Measurements from ENCODE around the gene KNDC1. TPM values are rescaled to one million over a fixed set of nuclear protein-coding genes. Genes with fewer than 3 reads are reported as not detected.
A peak's percentile ranks its signal among the peaks of the same experiment; 100 is the strongest.

Gene KNDC1, protein sequence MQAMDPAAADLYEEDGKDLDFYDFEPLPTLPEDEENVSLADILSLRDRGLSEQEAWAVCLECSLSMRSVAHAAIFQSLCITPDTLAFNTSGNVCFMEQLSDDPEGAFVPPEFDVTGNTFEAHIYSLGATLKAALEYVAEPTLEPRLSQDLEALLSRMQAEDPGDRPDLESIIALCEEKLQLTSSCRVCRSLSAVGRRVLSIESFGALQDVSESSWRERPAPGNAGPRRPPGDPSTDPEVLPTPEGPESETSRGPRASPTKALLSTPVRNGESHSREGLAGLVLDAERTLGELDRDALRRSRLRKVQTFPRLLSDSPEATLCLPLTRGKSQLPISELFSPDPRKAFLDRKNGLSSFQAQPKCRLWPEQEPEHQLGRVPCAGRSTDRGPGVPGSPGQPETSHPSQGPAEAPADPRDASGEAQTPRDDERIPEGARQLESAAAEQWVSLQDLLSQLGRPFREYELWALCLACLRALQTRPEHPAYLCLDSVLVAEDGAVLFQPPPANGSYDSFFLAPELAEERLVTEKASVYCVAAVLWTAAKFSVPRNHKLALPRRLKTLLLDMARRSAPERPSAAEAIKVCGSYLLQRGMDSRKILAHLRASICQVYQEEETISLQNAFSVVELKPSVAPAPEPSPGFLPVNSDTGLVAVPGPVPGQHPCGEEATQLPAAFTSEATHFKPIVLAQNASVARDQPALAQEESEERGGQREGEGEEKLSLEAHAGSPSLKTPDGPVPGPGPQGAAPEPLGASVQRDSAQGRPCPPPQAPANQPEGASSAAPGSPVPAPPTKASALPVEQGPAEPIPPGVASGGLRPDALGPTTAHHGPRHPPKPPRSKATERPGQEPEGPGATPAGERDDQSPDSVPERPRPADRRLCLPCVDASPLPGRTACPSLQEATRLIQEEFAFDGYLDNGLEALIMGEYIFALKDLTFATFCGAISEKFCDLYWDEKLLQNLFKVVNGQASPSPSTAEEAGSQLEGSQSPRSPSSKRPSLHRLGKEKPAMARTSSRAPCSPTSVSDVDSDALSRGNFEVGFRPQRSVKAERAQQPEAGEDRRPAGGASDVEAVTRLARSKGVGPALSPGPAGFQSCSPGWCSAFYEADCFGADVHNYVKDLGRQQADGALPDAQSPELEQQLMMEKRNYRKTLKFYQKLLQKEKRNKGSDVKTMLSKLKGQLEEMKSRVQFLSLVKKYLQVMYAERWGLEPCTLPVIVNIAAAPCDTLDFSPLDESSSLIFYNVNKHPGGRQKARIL (N-terminal part only)
- total RNA-seq (2013; cell fraction: nucleolus; rRNA removed): not detected in 2 replicates
- total RNA-seq (2014; rRNA removed): not detected in 2 replicates
- not detected in 2 replicates for total RNA-seq (2014; rRNA removed; fragmentation: Illumina TruSeq; extraction: Trizol)
- 0.05 TPM in 1 of 2 replicates, not detected in the other for total RNA-seq (2021)
- not detected for polyA plus RNA-seq (2011; ENCODE audit: low read depth)
- polyA plus RNA-seq (2011; rRNA removed): not detected in 2 replicates
- polyA plus RNA-seq (2011; cell fraction: cytosol; rRNA removed): not detected in 2 replicates
- not detected in 2 replicates for polyA plus RNA-seq (2011; cell fraction: nucleus; rRNA removed)
- polyA plus RNA-seq (2012): not detected in 2 replicates
- polyA plus RNA-seq (2014; fragmentation: Illumina TruSeq; extraction: Trizol): not detected in 2 replicates
- not detected for polyA plus RNA-seq (2014; fragmentation: Nextera tagmentation; extraction: Ambion mirVana)
- polyA plus RNA-seq (2014; rRNA removed): not detected in 2 replicates
- under 1 TPM; 0.03 to 0.11 TPM for polyA plus RNA-seq (2016; fragmentation: Nextera tagmentation; extraction: Ambion mirVana)
- not detected in 2 replicates for polyA minus RNA-seq (2011; rRNA and poly(A)+ RNA removed)
- not detected in 2 replicates for polyA minus RNA-seq (2011; cell fraction: cytosol; rRNA and poly(A)+ RNA removed)
- not detected in 2 replicates for polyA minus RNA-seq (2011; cell fraction: nucleus; rRNA and poly(A)+ RNA removed)
- Bru-seq, nascent RNA: not detected
- percentile 5 among the genes with signal in this experiment for BruChase-seq, experiment 1, labeled RNA remaining after a 6-hour chase
- BruChase-seq, experiment 2, labeled RNA remaining after a 2-hour chase: percentile 12 among the genes with signal in this experiment
- long read RNA-seq, experiment 1: 0 reads
- long read RNA-seq, experiment 2: 0 reads

DNA sequence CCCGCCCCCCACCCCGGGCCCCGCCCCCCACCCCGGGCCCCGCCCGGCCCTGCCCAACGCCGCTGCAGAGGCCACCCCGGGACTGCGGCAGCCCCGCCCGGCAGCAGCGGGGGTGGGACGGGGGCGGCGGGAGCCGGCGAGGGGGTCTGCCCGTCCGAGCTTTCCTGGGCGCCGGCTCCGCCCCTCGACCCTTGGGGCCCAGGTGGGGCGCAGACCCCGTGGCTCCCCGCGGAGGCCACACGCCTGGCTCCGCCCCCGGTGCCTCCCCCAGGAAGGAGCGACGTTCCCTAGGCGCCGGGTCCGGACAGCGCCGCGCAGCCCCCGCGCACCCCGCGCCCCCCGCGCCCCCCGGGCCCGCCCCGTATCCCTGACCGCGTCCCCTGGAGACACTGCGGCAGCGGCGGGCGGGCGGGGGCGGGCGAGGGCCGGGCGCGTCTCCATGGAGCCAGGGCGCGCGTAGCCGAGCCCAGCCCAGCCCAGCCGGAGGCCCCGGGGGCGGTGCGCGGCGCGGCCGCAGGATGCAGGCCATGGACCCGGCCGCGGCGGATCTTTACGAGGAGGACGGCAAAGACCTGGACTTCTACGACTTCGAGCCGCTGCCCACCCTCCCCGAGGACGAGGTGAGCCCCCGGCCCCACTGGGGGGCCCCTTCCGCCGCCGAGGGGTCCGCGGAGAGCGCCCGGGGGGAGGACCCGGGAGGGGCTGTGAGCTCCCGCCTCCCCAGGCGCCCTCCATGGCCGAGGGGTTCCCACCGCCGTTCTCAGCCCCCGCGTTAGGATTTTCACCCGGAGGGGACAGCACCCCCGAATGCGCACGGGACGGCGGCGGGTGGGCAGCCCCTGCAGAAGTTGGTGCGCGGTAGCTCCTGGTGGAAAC lies at the start of gene KNDC1:
TSS of gene KNDC1 (plus strand) at position 270 of the 876 bp plus-strand sequence. CDS start at position 519, 249 bp downstream.
- ChIA-PET POLR2A (no interaction called here), CTCF (no interaction called here), SMC1A (ENCODE audit: uncharacterized antibody, unreplicated experiment) (no interaction called here), RAD21 (ENCODE audit: unreplicated experiment) (no interaction called here)
- 9% methylated on average over 39 of the region's 108 CpGs for whole genome bisulfite sequencing (ENCODE audit: insufficient coverage, insufficient replicate concordance, low lambda C conversion rate, missing lambda C conversion rate)
- no peak within 1 kb of the TSS for H2AFZ ChIP-seq (ENCODE audit: control insufficient read depth, low read depth, low read length)
- no peaks in the 10 kb centered on the region for H3K9me3 ChIP-seq (replicated peaks; ENCODE audit: control insufficient read depth, insufficient read depth, low read length)
- in situ Hi-C loops (cut with MboI) (no loop called here), intact Hi-C loops (cut with micrococcal nuclease; ENCODE audit: unreplicated experiment) (no loop called here)
- H3K36me3 ChIP-seq (ENCODE audit: control insufficient read depth in 2 of 2, insufficient read depth in 2 of 2, low read length in 1 of 2): no peaks in the 10 kb centered on the region
- no peak for TF ChIP-seq SIN3A (IDR thresholded peaks at IDR 0.05; ENCODE audit: low read depth, low read length)
- no peaks in the 10 kb centered on the region for H3K27me3 ChIP-seq (replicated peaks in 1 of 2; ENCODE audit: control insufficient read depth in 2 of 2, insufficient read depth in 2 of 2, low read length in 1 of 2)
- H4K20me1 ChIP-seq (ENCODE audit: control insufficient read depth, insufficient read depth): no peaks in the 10 kb centered on the region
- FAIRE-seq (no peak), DNase-seq (ENCODE audit: low read depth, low spot score) (no peak), ATAC-seq (no peak)
- H3K4me3 ChIP-seq: no peak within 1 kb of the TSS
- no peak within 1 kb of the TSS for H3K9ac ChIP-seq (ENCODE audit: control insufficient read depth, insufficient read depth, low read length)
- no peak within 1 kb of the TSS for H3K4me2 ChIP-seq (ENCODE audit: control insufficient read depth, insufficient read depth)
- BruUV-seq (replicated peaks): no TSS peak
- H3K27ac ChIP-seq (ENCODE audit: control insufficient read depth, insufficient read depth): no peak within 1 kb of the TSS
- no peaks in the 10 kb centered on the region for H3K79me2 ChIP-seq (ENCODE audit: control insufficient read depth, insufficient read depth, low read length)
- H3K4me1 ChIP-seq (ENCODE audit: control insufficient read depth, insufficient read depth, low read length): no peaks in the 10 kb centered on the region
